B cell (primary cell): ENCODE data around the gene CEMIP.

Experiments
- EZH2 ChIP-seq: IDR thresholded peaks from 2 replicates; pipeline ENCODE4 v1.6.1; 2012; ENCODE audit warnings: borderline replicate concordance, low read depth, mild to moderate bottlenecking, moderate library complexity, low read length; ENCODE audit not compliant: insufficient read depth, poor library complexity, severe bottlenecking
- TF ChIP-seq, protein P1 (sequence below): fragments of 200-600 bp; IDR thresholded peaks from one replicate; pipeline ENCODE4 v1.8.0; 2022; ENCODE audit warnings: antibody characterized with exemption, mild to moderate bottlenecking

DNA sequence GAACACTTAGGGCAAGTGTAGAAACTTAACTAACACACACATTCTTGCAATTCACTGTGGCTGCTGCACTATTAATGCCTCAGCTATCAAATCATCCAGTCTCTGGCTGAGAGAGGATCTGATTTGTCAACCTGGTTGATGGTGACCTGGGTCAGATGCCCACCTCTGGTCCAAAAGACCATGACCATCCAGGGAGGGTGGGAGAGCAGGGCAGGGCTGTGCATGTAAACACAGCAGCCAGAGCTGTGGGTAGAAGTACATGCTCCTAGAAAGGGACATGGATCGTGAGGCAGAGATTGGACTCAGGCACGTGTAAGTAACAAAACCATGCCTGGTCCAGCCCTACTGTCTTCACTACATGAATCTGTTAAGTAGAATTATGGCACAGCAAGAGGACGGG, 193.1 kb downstream of the CEMIP start:
- no peak for TF ChIP-seq EZH2
- TF ChIP-seq, protein P1, sequence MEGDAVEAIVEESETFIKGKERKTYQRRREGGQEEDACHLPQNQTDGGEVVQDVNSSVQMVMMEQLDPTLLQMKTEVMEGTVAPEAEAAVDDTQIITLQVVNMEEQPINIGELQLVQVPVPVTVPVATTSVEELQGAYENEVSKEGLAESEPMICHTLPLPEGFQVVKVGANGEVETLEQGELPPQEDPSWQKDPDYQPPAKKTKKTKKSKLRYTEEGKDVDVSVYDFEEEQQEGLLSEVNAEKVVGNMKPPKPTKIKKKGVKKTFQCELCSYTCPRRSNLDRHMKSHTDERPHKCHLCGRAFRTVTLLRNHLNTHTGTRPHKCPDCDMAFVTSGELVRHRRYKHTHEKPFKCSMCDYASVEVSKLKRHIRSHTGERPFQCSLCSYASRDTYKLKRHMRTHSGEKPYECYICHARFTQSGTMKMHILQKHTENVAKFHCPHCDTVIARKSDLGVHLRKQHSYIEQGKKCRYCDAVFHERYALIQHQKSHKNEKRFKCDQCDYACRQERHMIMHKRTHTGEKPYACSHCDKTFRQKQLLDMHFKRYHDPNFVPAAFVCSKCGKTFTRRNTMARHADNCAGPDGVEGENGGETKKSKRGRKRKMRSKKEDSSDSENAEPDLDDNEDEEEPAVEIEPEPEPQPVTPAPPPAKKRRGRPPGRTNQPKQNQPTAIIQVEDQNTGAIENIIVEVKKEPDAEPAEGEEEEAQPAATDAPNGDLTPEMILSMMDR, result no peak
